Fibroblast of peridontal ligament (primary cell): Measurements from ENCODE around the gene LCE3E.
"Not testable (repeated sequence)": the region's sequence is repeated elsewhere in the genome, so short reads cannot be mapped to it uniquely, and the experiment has no call there.

Experiments used
- DNase-seq: peaks from one replicate; pipeline ENCODE4 v3.0.0-alpha.2; 2010; ENCODE audit errors: extremely low read depth

LCE3E gene

GRCh38 chr1:152566681-152567080 is at the start of gene LCE3E:
Gene LCE3E (minus strand): TSS chr1:152566780. CDS start chr1:152566208, 572 bp downstream.
- DNase-seq: no peak

- DNase-seq: no peak
Measured at GRCh38 chr1:152613511-152613910, 46.9 kb upstream of the LCE3E start, which contains the start of gene LCE3B. Gene LCE3B (plus strand): TSS chr1:152613811. CDS start chr1:152613811, 0 bp downstream.

- no peak for DNase-seq
Measured at GRCh38 chr1:152599934-152600333, 33.4 kb upstream of the LCE3E start, which contains the start of gene LCE3C. Gene LCE3C (plus strand): TSS chr1:152600234. CDS start chr1:152600732, 498 bp downstream.

GRCh38 chr1:152596986-152597385 is 30.4 kb upstream of the LCE3E start:
- DNase-seq: no peak

GRCh38 chr1:152585586-152585985 is 19.0 kb upstream of the LCE3E start:
- DNase-seq: no peak

- DNase-seq: no peak
Measured at GRCh38 chr1:152582647-152583046, 16.1 kb upstream of the LCE3E start.

GRCh38 chr1:152580433-152580832 is 13.9 kb upstream of the LCE3E start, which contains the start of gene LCE3D:
Gene LCE3D (minus strand): TSS chr1:152580516. CDS start chr1:152579936, 580 bp downstream.
- no peak for DNase-seq

- not testable (repeated sequence) for DNase-seq
Measured at GRCh38 chr1:152579526-152579925, 12.9 kb upstream of the LCE3E start.

- DNase-seq: no peak
Measured at GRCh38 chr1:152577168-152577567, 10.6 kb upstream of the LCE3E start.

- DNase-seq: no peak
Measured at GRCh38 chr1:152565535-152566215, 905 bp downstream of the LCE3E start.

GRCh38 chr1:152565115-152565514 is 1.5 kb downstream of the LCE3E start:
- DNase-seq: no peak

GRCh38 chr1:152548358-152548757 is 18.2 kb downstream of the LCE3E start:
- not testable (repeated sequence) for DNase-seq

- no peak for DNase-seq
Measured at GRCh38 chr1:152546704-152547103, 19.9 kb downstream of the LCE3E start.

- no peak for DNase-seq
Measured at GRCh38 chr1:152543820-152544219, 22.8 kb downstream of the LCE3E start.

- DNase-seq: no peak
Measured at GRCh38 chr1:152539901-152540300, 26.7 kb downstream of the LCE3E start.

GRCh38 chr1:152537496-152537895 is 29.1 kb downstream of the LCE3E start:
- DNase-seq: no peak

GRCh38 chr1:152535774-152536173 is 30.8 kb downstream of the LCE3E start:
- DNase-seq: no peak

- peak; percentile 29 for DNase-seq
Measured at GRCh38 chr1:152533327-152533938, 33.1 kb downstream of the LCE3E start.

GRCh38 chr1:152525080-152525641 is 41.4 kb downstream of the LCE3E start:
- DNase-seq: no peak

- no peak for DNase-seq
Measured at GRCh38 chr1:152520561-152521090, 46.0 kb downstream of the LCE3E start.

- DNase-seq: no peak
Measured at GRCh38 chr1:152519851-152520250, 46.7 kb downstream of the LCE3E start.

GRCh38 chr1:152517237-152517811 is 49.3 kb downstream of the LCE3E start:
- no peak for DNase-seq
